H9 (cell line): Measurements from ENCODE around the gene TIFAB. TPM values are rescaled to one million over a fixed set of nuclear protein-coding genes. Genes with fewer than 3 reads are reported as not detected.

Source experiments
- DNase-seq: peaks from one replicate; pipeline ENCODE4 v3.0.0-alpha.2; 2017
- H2AFZ ChIP-seq: one replicate; pipeline ENCODE4 v1.6.1; 2013; ENCODE audit warnings: mild to moderate bottlenecking, low read length, control low read depth, moderate library complexity
- H2AK5ac ChIP-seq: 2 replicates; pipeline ENCODE4 v1.6.1; 2013; ENCODE audit warnings: low read length, control low read depth, mixed read lengths; ENCODE audit not compliant: insufficient read length
- H2BK120ac ChIP-seq: one replicate; pipeline ENCODE4 v1.6.1; 2013; ENCODE audit warnings: low read depth, mild to moderate bottlenecking, low read length, control low read depth, inconsistent platforms; ENCODE audit not compliant: poor library complexity, severe bottlenecking
- H2BK12ac ChIP-seq: 2 replicates; pipeline ENCODE4 v1.6.1; 2013; ENCODE audit warnings: low read length, control low read depth, mixed read lengths, low read depth; ENCODE audit not compliant: insufficient read length
- H2BK15ac ChIP-seq: 2 replicates; pipeline ENCODE4 v1.6.1; 2013; ENCODE audit warnings: low read depth, low read length, control low read depth
- H2BK20ac ChIP-seq: one replicate; pipeline ENCODE4 v1.6.1; 2013; ENCODE audit warnings: low read depth, mild to moderate bottlenecking, low read length, control low read depth, inconsistent platforms; ENCODE audit not compliant: poor library complexity, severe bottlenecking
- H2BK5ac ChIP-seq: 2 replicates; pipeline ENCODE4 v1.6.1; 2013; ENCODE audit warnings: low read length, control low read depth, mixed read lengths; ENCODE audit not compliant: insufficient read length
- H3K14ac ChIP-seq: 2 replicates; pipeline ENCODE4 v1.6.1; 2013; ENCODE audit warnings: low read length, control low read depth; ENCODE audit not compliant: insufficient read depth
- H3K18ac ChIP-seq: 2 replicates; pipeline ENCODE4 v1.6.1; 2013; ENCODE audit warnings: low read depth, mild to moderate bottlenecking, mixed read lengths, low read length, control low read depth; ENCODE audit not compliant: insufficient read length
- H3K23ac ChIP-seq: 2 replicates; pipeline ENCODE4 v1.6.1; 2013; ENCODE audit warnings: low read length, control low read depth, mixed read lengths, low read depth; ENCODE audit not compliant: insufficient read length
- H3K23me2 ChIP-seq: 2 replicates; pipeline ENCODE4 v1.6.1; 2013; ENCODE audit warnings: low read depth, mild to moderate bottlenecking, mixed read lengths, low read length, control low read depth; ENCODE audit not compliant: insufficient read length, poor library complexity, severe bottlenecking
- H3K27ac ChIP-seq: 2 replicates; pipeline ENCODE4 v1.5.1; 2013; ENCODE audit warnings: low read length, control low read depth, mixed read lengths, low read depth; ENCODE audit not compliant: insufficient read length
- H3K27me3 ChIP-seq: 2 replicates; pipeline ENCODE4 v1.6.1; 2013; ENCODE audit warnings: low read length, control low read depth, inconsistent platforms; ENCODE audit not compliant: insufficient read depth
- H3K4ac ChIP-seq: 2 replicates; pipeline ENCODE4 v1.6.1; 2013; ENCODE audit warnings: low read depth, mild to moderate bottlenecking, control low read depth, inconsistent platforms, low read length, moderate library complexity
- H3K4me1 ChIP-seq: 2 replicates; pipeline ENCODE4 v1.6.1; 2013; ENCODE audit warnings: low read length, control low read depth, inconsistent platforms; ENCODE audit not compliant: insufficient read depth
- H3K4me2 ChIP-seq: 2 replicates; pipeline ENCODE4 v1.6.1; 2013; ENCODE audit warnings: low read length, control low read depth, mixed read lengths; ENCODE audit not compliant: insufficient read length, insufficient read depth
- H3K56ac ChIP-seq: 2 replicates; pipeline ENCODE4 v1.6.1; 2013; ENCODE audit warnings: low read depth, mild to moderate bottlenecking, mixed read lengths, low read length, control low read depth; ENCODE audit not compliant: insufficient read length
- H3K79me1 ChIP-seq: 2 replicates; pipeline ENCODE4 v1.6.1; 2013; ENCODE audit warnings: low read depth, mild to moderate bottlenecking, moderate library complexity, low read length, control low read depth, inconsistent platforms; ENCODE audit not compliant: insufficient read depth, poor library complexity, severe bottlenecking
- H3K79me2 ChIP-seq: 2 replicates; pipeline ENCODE4 v1.6.1; 2013; ENCODE audit warnings: low read length, control low read depth, inconsistent platforms; ENCODE audit not compliant: insufficient read depth
- H3K9ac ChIP-seq: 2 replicates; pipeline ENCODE4 v1.6.1; 2013; ENCODE audit warnings: low read length, control low read depth, mixed read lengths; ENCODE audit not compliant: insufficient read length; ENCODE audit errors: extremely low read depth
- H3K9me3 ChIP-seq: one replicate; pipeline ENCODE4 v1.6.1; 2013; ENCODE audit warnings: low read depth, low read length, inconsistent platforms; ENCODE audit not compliant: control insufficient read depth
- H3T11ph ChIP-seq: one replicate; pipeline ENCODE4 v1.6.1; 2013; ENCODE audit warnings: mild to moderate bottlenecking, low read length, control low read depth, inconsistent platforms
- H4K20me1 ChIP-seq: one replicate; pipeline ENCODE4 v1.6.1; 2013; ENCODE audit not compliant: control insufficient read depth, insufficient read length, insufficient read depth
- H4K5ac ChIP-seq: 2 replicates; pipeline ENCODE4 v1.6.1; 2013; ENCODE audit warnings: low read depth, mild to moderate bottlenecking, mixed read lengths, low read length, control low read depth; ENCODE audit not compliant: insufficient read length
- H4K8ac ChIP-seq: replicated peaks from 2 replicates; pipeline ENCODE4 v1.6.1; 2013; ENCODE audit warnings: low read length, control low read depth, mixed read lengths, low read depth; ENCODE audit not compliant: insufficient read length
- H4K91ac ChIP-seq: 2 replicates; pipeline ENCODE4 v1.6.1; 2013; ENCODE audit warnings: low read depth, mild to moderate bottlenecking, moderate library complexity, mixed read lengths, low read length, control low read depth; ENCODE audit not compliant: insufficient read length
- H3K27ac Mint-ChIP-seq, 3 experiments: 2 replicates in 2 of 3; 3 replicates in 1 of 3; pipeline ENCODE4 v1.8.0; 2020 to 2021; ENCODE audit warnings: mixed read lengths in 3 of 3, mild to moderate bottlenecking in 1 of 3, moderate library complexity in 1 of 3
- H3K27me3 Mint-ChIP-seq: 2 replicates; pipeline ENCODE4 v1.8.0; 2021; ENCODE audit warnings: low read depth, mild to moderate bottlenecking, moderate library complexity, mixed read lengths
- H3K36me3 Mint-ChIP-seq, 3 experiments: 2 replicates in 2 of 3; 3 replicates in 1 of 3; pipeline ENCODE4 v1.8.0; 2020 to 2021; ENCODE audit warnings: low read depth in 3 of 3, mixed read lengths in 3 of 3; ENCODE audit not compliant: insufficient read depth in 1 of 3
- H3K4me1 Mint-ChIP-seq, 2 experiments: 2 replicates each; pipeline ENCODE4 v1.8.0; 2020; ENCODE audit warnings: mixed read lengths in 2 of 2
- H3K4me3 Mint-ChIP-seq, 2 experiments: 2 replicates in 1 of 2; 3 replicates in 1 of 2; pipeline ENCODE4 v1.8.0; 2020 to 2021; ENCODE audit warnings: mild to moderate bottlenecking in 2 of 2, mixed read lengths in 2 of 2, moderate library complexity in 1 of 2
- H3K9me3 Mint-ChIP-seq, 2 experiments: 2 replicates in 1 of 2; 3 replicates in 1 of 2; pipeline ENCODE4 v1.8.0; 2020; ENCODE audit warnings: mild to moderate bottlenecking in 2 of 2, mixed read lengths in 2 of 2, moderate library complexity in 1 of 2
- WGBS: extraction: QIAGEN DNeasy Blood & Tissue Kit; methylation state at CpG from one replicate; pipeline ENCODE4 v1.1.7; 2013; ENCODE audit warnings: missing lambda C conversion rate, low lambda C conversion rate, mixed read lengths; ENCODE audit not compliant: insufficient read length; ENCODE audit errors: extremely low coverage; 5-methylcytosine and 5-hydroxymethylcytosine counted together
- total RNA-seq: library from RNA; stranded (reverse); gene quantifications from 2 replicates; pipeline ENCODE4 v1.2.1, GENCODE V29; 2021
- TF ChIP-seq, protein P1 (sequence below): fragments of 200-600 bp; sonication (generic); conservative IDR thresholded peaks from 3 replicates; pipeline ENCODE4 v1.8.0; 2021; ENCODE audit warnings: antibody characterized with exemption, mild to moderate bottlenecking

The TIFAB gene
- total RNA-seq, 1 experiment from 2014 or later, result not detected

DNA sequence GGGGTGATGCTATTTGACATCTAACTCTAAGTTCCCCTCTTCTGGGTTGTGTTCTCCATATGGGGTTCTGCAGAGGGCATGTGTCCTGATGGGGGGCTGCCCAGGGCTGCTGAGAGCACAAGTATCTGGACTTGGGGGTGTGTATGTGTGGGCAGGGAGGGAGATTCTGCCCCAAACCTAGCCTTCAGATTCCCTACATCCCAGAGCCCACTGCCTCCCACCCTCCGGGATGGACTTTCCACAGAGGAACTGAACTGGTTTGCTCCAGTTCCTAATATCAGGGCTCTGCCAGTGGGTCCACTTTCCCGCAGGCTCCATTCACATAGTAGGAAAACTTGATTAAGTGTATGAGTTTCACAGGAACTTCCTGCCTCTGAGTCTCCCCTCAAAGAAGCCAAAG, 16.4 kb upstream of the TIFAB start:
- H3K9me3 ChIP-seq, result no peaks in the 10 kb centered on the region
- H3K18ac ChIP-seq, result no peak overlapping the region
- H3K4me2 ChIP-seq, result no peak overlapping the region
- H2BK12ac ChIP-seq, result no peak overlapping the region
- TF ChIP-seq, protein P1, sequence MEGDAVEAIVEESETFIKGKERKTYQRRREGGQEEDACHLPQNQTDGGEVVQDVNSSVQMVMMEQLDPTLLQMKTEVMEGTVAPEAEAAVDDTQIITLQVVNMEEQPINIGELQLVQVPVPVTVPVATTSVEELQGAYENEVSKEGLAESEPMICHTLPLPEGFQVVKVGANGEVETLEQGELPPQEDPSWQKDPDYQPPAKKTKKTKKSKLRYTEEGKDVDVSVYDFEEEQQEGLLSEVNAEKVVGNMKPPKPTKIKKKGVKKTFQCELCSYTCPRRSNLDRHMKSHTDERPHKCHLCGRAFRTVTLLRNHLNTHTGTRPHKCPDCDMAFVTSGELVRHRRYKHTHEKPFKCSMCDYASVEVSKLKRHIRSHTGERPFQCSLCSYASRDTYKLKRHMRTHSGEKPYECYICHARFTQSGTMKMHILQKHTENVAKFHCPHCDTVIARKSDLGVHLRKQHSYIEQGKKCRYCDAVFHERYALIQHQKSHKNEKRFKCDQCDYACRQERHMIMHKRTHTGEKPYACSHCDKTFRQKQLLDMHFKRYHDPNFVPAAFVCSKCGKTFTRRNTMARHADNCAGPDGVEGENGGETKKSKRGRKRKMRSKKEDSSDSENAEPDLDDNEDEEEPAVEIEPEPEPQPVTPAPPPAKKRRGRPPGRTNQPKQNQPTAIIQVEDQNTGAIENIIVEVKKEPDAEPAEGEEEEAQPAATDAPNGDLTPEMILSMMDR, result no peak
- no peak overlapping the region for H3K27ac ChIP-seq
- H3K9me3 Mint-ChIP-seq, result peaks cover 0 to 2% of the 10 kb centered on the region in 2 experiments; a peak in 1 of 5 replicates
- no peaks in the 10 kb centered on the region for H3K79me1 ChIP-seq
- H3K56ac ChIP-seq, result no peak overlapping the region
- no peak overlapping the region for H4K91ac ChIP-seq
- no peak overlapping the region for H2BK15ac ChIP-seq
- no peak overlapping the region for H2BK5ac ChIP-seq
- H3K27ac Mint-ChIP-seq, result no peak overlapping the region
- peaks cover 55% of the 10 kb centered on the region for H3K27me3 ChIP-seq
- peaks cover 5% of the 10 kb centered on the region for H3K23me2 ChIP-seq
- whole genome bisulfite sequencing, result no CpG with 5 or more reads among the region's 2 CpGs
- no peaks in the 10 kb centered on the region for H4K20me1 ChIP-seq
- no peak overlapping the region for H3K9ac ChIP-seq
- H2BK20ac ChIP-seq, result no peak overlapping the region
- H4K5ac ChIP-seq, result no peak overlapping the region
- H3T11ph ChIP-seq, result no peak overlapping the region
- H3K79me2 ChIP-seq, result no peaks in the 10 kb centered on the region
- H3K27me3 Mint-ChIP-seq, result peaks cover 99% of the 10 kb centered on the region
- no peak overlapping the region for H2AK5ac ChIP-seq
- H3K4me3 Mint-ChIP-seq, result no peak overlapping the region
- H3K23ac ChIP-seq, result no peak overlapping the region
- H3K4me1 Mint-ChIP-seq, result peaks cover 12 to 13% of the 10 kb centered on the region in 2 experiments
- no peak overlapping the region for H3K4ac ChIP-seq
- no peaks in the 10 kb centered on the region for H3K4me1 ChIP-seq
- no peak overlapping the region for H2BK120ac ChIP-seq
- DNase-seq, result no peak
- H4K8ac ChIP-seq, result no peak overlapping the region
- no peak overlapping the region for H2AFZ ChIP-seq
- H3K14ac ChIP-seq, result no peak overlapping the region
- no peaks in the 10 kb centered on the region; a peak in 1 of 7 replicates for H3K36me3 Mint-ChIP-seq
